ENCODE measurements around the gene SELPLG.

The SELPLG gene

DNA sequence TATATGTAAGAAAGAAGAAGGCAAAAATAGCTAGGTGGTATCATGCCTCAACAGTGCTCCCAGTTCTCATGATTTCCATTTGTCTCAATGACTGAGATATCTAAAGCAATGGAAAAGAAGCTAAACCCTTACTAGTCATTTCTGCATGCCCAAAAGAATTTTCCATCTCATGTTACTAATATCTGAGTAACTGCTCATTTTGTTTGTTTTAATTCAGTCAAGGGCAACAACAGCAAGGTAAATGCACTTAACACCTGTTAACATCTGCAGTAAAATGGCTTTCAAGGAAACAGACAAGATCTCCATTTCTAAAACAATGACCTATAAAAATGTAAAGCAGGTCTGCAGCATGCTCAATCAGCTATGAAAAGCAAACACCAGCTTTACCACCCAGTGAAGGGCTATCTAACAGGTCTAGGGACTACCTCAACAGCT lies 19.4 kb upstream of the SELPLG start:
- FAIRE-seq, result no peak

GRCh38 chr12:108650083-108650482 lies 16.4 kb upstream of the SELPLG start:
- FAIRE-seq, result no peak
- no peak for TF ChIP-seq CTCF (IDR thresholded peaks at IDR 0.05; ENCODE audit: insufficient read depth, missing control alignments)
- no peak for DNase-seq (ENCODE audit: insufficient read length, low spot score)

More for the DNA sequence above, 19.4 kb upstream of the SELPLG start:
- no peak for DNase-seq (ENCODE audit: insufficient read length, low spot score)
- no peak for TF ChIP-seq CTCF (IDR thresholded peaks at IDR 0.05; ENCODE audit: insufficient read depth, missing control alignments)

DNA sequence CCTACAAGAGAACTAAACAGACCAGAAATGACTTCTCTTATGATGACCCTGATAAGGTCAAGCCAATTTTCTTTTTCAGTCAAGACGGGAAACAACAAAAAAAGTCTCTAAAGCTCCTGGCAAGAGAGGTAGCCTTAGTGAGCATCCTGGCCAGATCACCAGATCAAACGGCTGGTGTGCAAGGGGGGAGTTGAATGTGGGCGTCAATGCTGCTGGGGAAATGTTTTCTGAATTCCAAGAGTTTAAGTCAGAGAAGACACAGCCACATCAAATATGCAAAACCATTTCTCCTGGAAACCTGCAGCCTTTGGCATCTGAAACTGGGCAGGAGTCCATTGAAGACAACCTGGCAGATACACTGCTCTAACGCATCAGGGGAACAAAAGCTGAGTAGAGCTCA lies 16.0 kb upstream of the SELPLG start:
- no peak for TF ChIP-seq CTCF (IDR thresholded peaks at IDR 0.05; ENCODE audit: insufficient read depth, missing control alignments)
- DNase-seq (ENCODE audit: insufficient read length, low spot score) (no peak), FAIRE-seq (no peak)

DNA sequence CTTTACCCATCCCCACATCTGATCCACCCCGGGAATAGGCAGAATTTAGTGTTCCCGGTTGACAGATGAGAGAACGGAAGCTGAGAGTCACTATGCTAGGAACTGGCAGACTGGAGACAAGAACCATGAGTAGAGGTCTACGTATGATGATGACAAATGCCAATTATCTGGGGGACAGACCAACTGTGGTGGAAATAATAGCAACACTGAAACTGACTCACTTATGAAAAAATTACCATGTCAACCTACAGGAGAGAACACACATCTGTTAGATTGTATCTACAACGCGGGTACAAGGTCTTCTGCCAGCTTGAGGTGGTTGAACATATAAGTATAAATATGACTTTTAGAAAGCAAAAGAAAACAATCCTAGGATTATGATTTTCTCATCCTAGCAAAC lies 15.4 kb upstream of the SELPLG start:
- FAIRE-seq (no peak), DNase-seq (ENCODE audit: insufficient read length, low spot score) (no peak)
- TF ChIP-seq CTCF (IDR thresholded peaks at IDR 0.05; ENCODE audit: insufficient read depth, missing control alignments), result no peak

- no peak for FAIRE-seq
- no peak for TF ChIP-seq CTCF (IDR thresholded peaks at IDR 0.05; ENCODE audit: insufficient read depth, missing control alignments)
Observed at GRCh38 chr12:108648371-108648770, 14.7 kb upstream of the SELPLG start.

DNA sequence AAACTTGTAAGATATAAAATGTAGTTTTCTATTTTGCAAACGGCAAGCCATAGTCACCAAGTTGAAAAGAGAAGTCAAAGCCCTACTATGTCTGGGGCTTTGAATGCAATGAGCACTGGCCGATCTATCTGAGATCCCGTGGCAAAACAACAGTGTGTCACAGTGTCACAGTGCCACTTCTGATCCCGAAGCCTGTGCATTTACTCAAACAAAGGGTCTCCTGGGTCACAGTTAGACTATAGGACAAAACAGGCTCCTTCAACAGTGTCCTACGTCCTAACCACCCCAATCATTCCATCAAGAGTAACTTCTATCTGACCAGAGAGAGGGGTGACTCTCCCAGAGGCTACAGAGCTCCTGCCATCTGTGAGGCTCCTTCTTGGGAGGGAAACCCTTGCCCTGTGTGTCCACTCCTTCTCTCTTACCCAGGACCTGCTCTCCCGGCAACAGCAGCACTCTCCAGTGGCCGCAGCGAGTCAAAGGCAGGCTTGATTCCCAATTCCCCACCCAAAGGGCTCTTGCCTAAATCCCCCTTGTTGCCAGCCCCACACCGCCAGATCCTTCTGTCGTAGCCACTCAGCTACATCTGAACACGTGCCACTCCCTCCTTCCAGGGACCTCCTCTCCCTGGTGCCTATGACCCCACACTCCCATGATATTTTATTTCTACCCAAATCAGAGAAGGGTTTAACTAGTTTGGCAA lies 14.0 kb upstream of the SELPLG start:
- TF ChIP-seq CTCF (IDR thresholded peaks at IDR 0.05; ENCODE audit: insufficient read depth, missing control alignments), result no peak
- FAIRE-seq (no peak), DNase-seq (ENCODE audit: insufficient read length, low spot score) (no peak)

More at GRCh38 chr12:108648371-108648770, 14.7 kb upstream of the SELPLG start:
- no peak for DNase-seq (ENCODE audit: insufficient read length, low spot score)

Measured in D721Med (cell line).